A549 (cell line): ENCODE measurements around the gene PI4K2A. TPM values are rescaled to one million over a fixed set of nuclear protein-coding genes. Genes with fewer than 3 reads are reported as not detected.

Experiments used
- ATAC-seq, 2 experiments: fragments of 200-7000 bp in 1 of 2; fragments of >200 bp in 1 of 2; cut with Nextera tagmentation in 1 of 2; cut with Tn5 transposase in 1 of 2; 3 replicates each; pipeline versions ENCODE4 v1.8.0 to v1.9.1; 2018 to 2020; ENCODE audit warnings: mild to moderate bottlenecking in 1 of 2, moderate library complexity in 1 of 2
- CTCF ChIA-PET: fragments of 300-600 bp; sonication (Branson Sonifier 250); formaldehyde crosslinking; extraction: SDS; loops from one replicate; lab custom pipeline; 2021; ENCODE audit warnings: antibody characterized with exemption, inconsistent platforms; lab: Yijun Ruan, JAX
- POLR2A ChIA-PET: fragments of 350-600 bp; formaldehyde crosslinking; extraction: SDS; loops from one replicate; lab custom pipeline; 2021; ENCODE audit warnings: antibody characterized with exemption, inconsistent platforms; lab: Yijun Ruan, JAX
- DNase-seq, 2 experiments: peaks; one replicate each; pipeline versions ENCODE4 v3.0.0 to v3.0.0-alpha.2; 2011 to 2016; ENCODE audit warnings: low read depth in 1 of 2, low spot score in 1 of 2
- FAIRE-seq: peaks from 2 replicates; lab custom pipeline; 2011; peaks lifted over from hg19 to GRCh38; lab: Jason Lieb, UNC
- H3K27ac ChIP-seq, 2 experiments: fragments of >200 bp; sonication (Bioruptor Twin); formaldehyde crosslinking; 3 replicates each; pipeline ENCODE4 v1.5.1; 2016 to 2017
- H3K4me1 ChIP-seq: fragments of >200 bp; sonication (Bioruptor Twin); formaldehyde crosslinking; 3 replicates; pipeline ENCODE4 v1.6.1; 2016
- H3K4me2 ChIP-seq: fragments of >200 bp; sonication (Bioruptor Twin); formaldehyde crosslinking; 3 replicates; pipeline ENCODE4 v1.6.1; 2016
- H3K4me3 ChIP-seq: fragments of >200 bp; sonication (Bioruptor Twin); formaldehyde crosslinking; 3 replicates; pipeline ENCODE4 v1.5.1; 2016
- H3K9me3 ChIP-seq: fragments of >200 bp; sonication (Bioruptor Twin); formaldehyde crosslinking; 3 replicates; pipeline ENCODE4 v1.6.1; 2016
- ATOH8 ChIP-seq: fragments of 250-450 bp; sonication (Bioruptor Pico); IDR thresholded peaks from 2 replicates; pipeline ENCODE4 v1.5.0; 2020; ENCODE audit warnings: low read depth, mild to moderate bottlenecking, moderate library complexity
- CEBPB ChIP-seq, 2 experiments: fragments of >200 bp in 1 of 2; sonication (Bioruptor Twin) in 1 of 2; formaldehyde crosslinking in 1 of 2; IDR thresholded peaks; 2 replicates each; pipeline ENCODE4 v1.6.1; 2012 to 2016
- CHD2 ChIP-seq: fragments of 150-350 bp; IDR thresholded peaks from 2 replicates; pipeline ENCODE4 v1.6.1; 2014; ENCODE audit warnings: low read length; ENCODE audit not compliant: partially characterized antibody
- CHD4 ChIP-seq: fragments of 200-600 bp; sonication (generic); IDR thresholded peaks from 2 replicates; pipeline ENCODE4 v1.6.1; 2016; ENCODE audit warnings: antibody characterized with exemption, mild to moderate bottlenecking, borderline replicate concordance
- EHMT2 ChIP-seq: fragments of 200-600 bp; sonication (generic); IDR thresholded peaks from 2 replicates; pipeline ENCODE4 v1.6.1; 2016; ENCODE audit warnings: antibody characterized with exemption, low read depth, mild to moderate bottlenecking, moderate library complexity
- ESRRA ChIP-seq: fragments of 150-350 bp; IDR thresholded peaks from 2 replicates; pipeline ENCODE4 v1.6.1; 2014; ENCODE audit warnings: mild to moderate bottlenecking, low read length, borderline replicate concordance
- FOSL2 ChIP-seq, 2 experiments: fragments of 450-650 bp in 1 of 2; fragments of >200 bp in 1 of 2; sonication (Bioruptor Twin) in 1 of 2; formaldehyde crosslinking; IDR thresholded peaks; 2 replicates each; pipeline versions ENCODE4 v1.5.0 to v1.6.1; 2016 to 2020; ENCODE audit warnings: mild to moderate bottlenecking in 1 of 2, moderate library complexity in 1 of 2
- HES2 ChIP-seq: fragments of >200 bp; sonication (Bioruptor Twin); formaldehyde crosslinking; IDR thresholded peaks from 2 replicates; pipeline ENCODE4 v1.6.1; 2016
- HMGXB4 ChIP-seq: fragments of 250-450 bp; sonication (Bioruptor Pico); IDR thresholded peaks from 2 replicates; pipeline ENCODE4 v1.5.0; 2021; ENCODE audit warnings: mild to moderate bottlenecking, moderate library complexity, borderline replicate concordance
- HOXA7 ChIP-seq: fragments of 250-450 bp; sonication (Bioruptor Pico); IDR thresholded peaks from 2 replicates; pipeline ENCODE4 v1.5.0; 2020; ENCODE audit warnings: mild to moderate bottlenecking, moderate library complexity
- HOXB13 ChIP-seq: fragments of 250-450 bp; sonication (Bioruptor Pico); IDR thresholded peaks from 2 replicates; pipeline ENCODE4 v1.5.0; 2020; ENCODE audit warnings: low read depth, mild to moderate bottlenecking, moderate library complexity
- HOXB5 ChIP-seq: fragments of 250-450 bp; sonication (Bioruptor Pico); IDR thresholded peaks from 2 replicates; pipeline ENCODE4 v1.5.0; 2020; ENCODE audit warnings: mild to moderate bottlenecking, moderate library complexity
- JUN ChIP-seq, 2 experiments: fragments of >200 bp; sonication (Bioruptor Twin); formaldehyde crosslinking; IDR thresholded peaks; 2 replicates in 1 of 2; 3 replicates in 1 of 2; pipeline ENCODE4 v1.6.1; 2016 to 2017
- MAX ChIP-seq: IDR thresholded peaks from 2 replicates; pipeline ENCODE4 v1.6.1; 2012
- NFE2L2 ChIP-seq: fragments of 150-350 bp; conservative IDR thresholded peaks from 2 replicates; pipeline ENCODE4 v1.6.1; 2014; ENCODE audit warnings: low read length
- PHF8 ChIP-seq: fragments of 200-600 bp; sonication (generic); IDR thresholded peaks from 2 replicates; pipeline ENCODE4 v1.6.1; 2016; ENCODE audit warnings: low read depth, mild to moderate bottlenecking, antibody characterized with exemption, moderate library complexity, borderline replicate concordance
- POLR2AphosphoS2 ChIP-seq: conservative IDR thresholded peaks from 2 replicates; pipeline ENCODE4 v1.6.1; 2012; ENCODE audit warnings: low read length, improper control_type of control experiment, inconsistent platforms
- RFX5 ChIP-seq: fragments of 450-650 bp; IDR thresholded peaks from 2 replicates; pipeline ENCODE4 v1.7.1; 2014; ENCODE audit warnings: antibody characterized with exemption, mild to moderate bottlenecking, moderate library complexity
- RNF2 ChIP-seq: fragments of 200-600 bp; sonication (generic); IDR thresholded peaks from 2 replicates; pipeline ENCODE4 v1.6.1; 2016; ENCODE audit warnings: low read depth, mild to moderate bottlenecking, antibody characterized with exemption, moderate library complexity, borderline replicate concordance
- SREBF2 ChIP-seq: fragments of 450-650 bp; IDR thresholded peaks from 2 replicates; pipeline ENCODE4 v1.6.1; 2014; ENCODE audit warnings: mild to moderate bottlenecking, moderate library complexity
- TFCP2L1 ChIP-seq: fragments of 250-450 bp; sonication (Bioruptor Pico); IDR thresholded peaks from 2 replicates; pipeline ENCODE4 v1.5.0; 2021; ENCODE audit warnings: mild to moderate bottlenecking
- USF2 ChIP-seq: fragments of 450-650 bp; IDR thresholded peaks from 2 replicates; pipeline ENCODE4 v1.6.1; 2014; ENCODE audit warnings: antibody characterized with exemption
- WGBS: methylation state at CpG from one replicate; pipeline ENCODE4 v1.1.6; 2017; ENCODE audit errors: missing lambda C conversion rate; 5-methylcytosine and 5-hydroxymethylcytosine counted together
- polyA plus RNA-seq, 4 experiments: library from polyadenylated mRNA; depleted of rRNA in 3 of 4; stranded (reverse); fragments of >200 nt; fragmentation: RNase III in 1 of 4; extraction: RNeasy Plus Mini Kit Qiagen cat#74134 plus additional on column Dnase treatment in 1 of 4; gene quantifications; 2 replicates in 3 of 4; 3 replicates in 1 of 4; pipeline ENCODE4 v1.2.3, GENCODE V29; 2011 to 2017

PI4K2A gene
- polyA plus RNA-seq, 2 of the 4 experiments (the other 2 are of a cell fraction) = 16.6 TPM

- TF ChIP-seq MAX (no peak), PHF8 (no peak), EHMT2 (no peak), ATOH8 (no peak), JUN (IDR thresholded peaks at IDR 0.05) (no peak), NFE2L2 (no peak), RNF2 (no peak), RFX5 (no peak), USF2 (no peak), POLR2AphosphoS2 (no peak), FOSL2 (IDR thresholded peaks at IDR 0.05) (no peak), FOSL2 (CRISPR knock-in tag; IDR thresholded peaks at IDR 0.05) (no peak), ESRRA (no peak), TFCP2L1 (CRISPR knock-in tag) (no peak), CHD2 (no peak), HOXB13 (CRISPR knock-in tag) (no peak), CHD4 (no peak), HMGXB4 (CRISPR knock-in tag) (no peak), HOXA7 (no peak)
- H3K4me3 ChIP-seq = 0 out of 3 replicates have a peak overlapping the region, but pooled peaks have one; percentile 7
- FAIRE-seq (no peak), DNase-seq (no peak), ATAC-seq (no peak)
- WGBS = 84% methylated on average over 6 of the region's 6 CpGs
- H3K9me3 ChIP-seq = no peaks in the 10 kb centered on the region
- H3K4me2 ChIP-seq = peak overlapping the region; percentile 50
- ChIA-PET POLR2A (interaction anchor here (1.5 to 2.3 kb wide), 2 partner anchors 18 to 31 kb away, joined by 5 to 8 read pairs; partner anchors contain the start of genes AVPI1 and ZFYVE27), CTCF (interaction anchor here (20.3 to 36.9 kb wide), 3 partner anchors 5 to 43 kb away, joined by 1006 to 1127 read pairs (median 1006); partner anchors contain the start of genes AVPI1, MARVELD1 and ZFYVE27)
- H3K4me1 ChIP-seq = peaks cover 39% of the 10 kb centered on the region
- peak overlapping the region; percentile 69 to 81; a peak in 5 of 6 replicates for H3K27ac ChIP-seq
Observed at GRCh38 chr10:97718178-97718577, 77.7 kb downstream of the PI4K2A start.

GRCh38 chr10:97718659-97719142 is 78.2 kb downstream of the PI4K2A start:
- ATAC-seq (peak; percentile 15 to 20; a peak in 4 of 6 replicates), FAIRE-seq (peak; percentile 73)
- H3K4me2 ChIP-seq = peak overlapping the region; percentile 50
- CTCF ChIA-PET = interaction anchor here (0.9 to 36.9 kb wide), 4 partner anchors 4 to 43 kb away, joined by 3 to 1127 read pairs (median 1006); partner anchors contain the start of genes AVPI1, MARVELD1 and ZFYVE27
- POLR2A ChIA-PET = interaction anchor here (1.5 to 2.3 kb wide), 2 partner anchors 18 to 32 kb away, joined by 5 to 8 read pairs; partner anchors contain the start of genes AVPI1 and ZFYVE27
- peaks cover 38% of the 10 kb centered on the region for H3K4me1 ChIP-seq
- H3K27ac ChIP-seq = peak overlapping the region; percentile 69 to 81; a peak in 5 of 6 replicates
- WGBS = 38% methylated on average over 8 of the region's 8 CpGs
- 0 out of 3 replicates have a peak overlapping the region, but pooled peaks have one; percentile 7 for H3K4me3 ChIP-seq
- TF ChIP-seq CEBPB (IDR thresholded peaks at IDR 0.05) (peak; percentile 43; a peak in 2 of 4 replicates), HES2 (no peak), JUN (IDR thresholded peaks at IDR 0.05) (peak in 1 of 2 experiments; percentile 23; a peak in 1 of 5 replicates), HOXB5 (CRISPR knock-in tag) (no peak), SREBF2 (no peak), MAX (peak; percentile 44; the same call in 1 of the 2 replicates)
- TF ChIP-seq, all 56 proteins: peak for 3
- no peaks in the 10 kb centered on the region for H3K9me3 ChIP-seq
- peak; percentile 41 to 63 for DNase-seq
